ENCODE data around the gene C3orf52. TPM values are rescaled to one million over a fixed set of nuclear protein-coding genes. Genes with fewer than 3 reads are reported as not detected.

Gene C3orf52
- polyA plus RNA-seq, 1 donor (not counting 4 experiments of a cell fraction or from before 2014, with no cell fraction given): 15.8 TPM

DNA sequence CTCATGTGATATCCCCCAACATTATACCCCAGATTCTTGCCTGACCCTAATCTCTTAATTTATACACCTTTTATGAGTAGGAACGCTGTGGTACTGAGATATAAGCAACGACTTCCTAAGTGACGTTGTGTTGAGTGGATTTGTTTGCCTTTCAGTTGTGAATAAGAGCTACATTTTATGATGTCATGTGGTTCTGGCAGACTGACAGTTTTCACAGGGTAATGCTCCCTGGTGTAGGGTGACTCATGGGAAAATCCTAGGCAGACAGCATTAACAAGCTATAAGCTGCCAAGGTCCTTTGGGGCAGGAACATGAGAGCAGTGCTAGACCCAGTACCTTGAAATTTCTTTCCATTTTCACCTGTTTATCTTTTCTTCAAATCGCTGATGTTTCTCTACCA lies 11.2 kb downstream of the C3orf52 start:
- no peaks in the 10 kb centered on the region for H3K9me3 ChIP-seq (ENCODE audit: control insufficient read depth, low read depth, low read length)
- no peaks in the 10 kb centered on the region for H4K20me1 ChIP-seq (ENCODE audit: control insufficient read depth, extremely low read depth, insufficient read depth, low read length)
- dilution Hi-C loops (cut with MboI; ENCODE audit: extremely low pct_ligation_motif_present, low sequenced_read_pairs): no loop called here
- peaks cover 43% of the 10 kb centered on the region for H3K79me2 ChIP-seq (ENCODE audit: control insufficient read depth, insufficient read depth, low read length)
- H3K27ac ChIP-seq (ENCODE audit: control insufficient read depth, insufficient read depth, low read length): peak overlapping the region; percentile 33
- no peaks in the 10 kb centered on the region for H3K27me3 ChIP-seq (ENCODE audit: control insufficient read depth, extremely low read depth, insufficient read depth, low read length)
- peak overlapping the region; percentile 36 for H3K4me2 ChIP-seq (ENCODE audit: control insufficient read depth, extremely low read depth, insufficient read depth, low read depth, low read length)
- H3K36me3 ChIP-seq (ENCODE audit: control insufficient read depth in 2 of 2, extremely low read depth in 1 of 2, insufficient read depth in 2 of 2, low read length in 2 of 2): peaks cover 4 to 5% of the 10 kb centered on the region in 2 experiments
- no peak overlapping the region for H3K4me3 ChIP-seq (ENCODE audit: control insufficient read depth in 2 of 3, extremely low read depth in 1 of 3, insufficient read depth in 2 of 3, low read depth in 1 of 3, low read length in 3 of 3)
- peaks cover 3% of the 10 kb centered on the region for H3K9me1 ChIP-seq (ENCODE audit: control insufficient read depth, extremely low read depth, insufficient read depth, low read length)
- TF ChIP-seq, protein P1, sequence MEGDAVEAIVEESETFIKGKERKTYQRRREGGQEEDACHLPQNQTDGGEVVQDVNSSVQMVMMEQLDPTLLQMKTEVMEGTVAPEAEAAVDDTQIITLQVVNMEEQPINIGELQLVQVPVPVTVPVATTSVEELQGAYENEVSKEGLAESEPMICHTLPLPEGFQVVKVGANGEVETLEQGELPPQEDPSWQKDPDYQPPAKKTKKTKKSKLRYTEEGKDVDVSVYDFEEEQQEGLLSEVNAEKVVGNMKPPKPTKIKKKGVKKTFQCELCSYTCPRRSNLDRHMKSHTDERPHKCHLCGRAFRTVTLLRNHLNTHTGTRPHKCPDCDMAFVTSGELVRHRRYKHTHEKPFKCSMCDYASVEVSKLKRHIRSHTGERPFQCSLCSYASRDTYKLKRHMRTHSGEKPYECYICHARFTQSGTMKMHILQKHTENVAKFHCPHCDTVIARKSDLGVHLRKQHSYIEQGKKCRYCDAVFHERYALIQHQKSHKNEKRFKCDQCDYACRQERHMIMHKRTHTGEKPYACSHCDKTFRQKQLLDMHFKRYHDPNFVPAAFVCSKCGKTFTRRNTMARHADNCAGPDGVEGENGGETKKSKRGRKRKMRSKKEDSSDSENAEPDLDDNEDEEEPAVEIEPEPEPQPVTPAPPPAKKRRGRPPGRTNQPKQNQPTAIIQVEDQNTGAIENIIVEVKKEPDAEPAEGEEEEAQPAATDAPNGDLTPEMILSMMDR (optimal IDR thresholded peaks at IDR 0.05 in 1 of 3, IDR thresholded peaks at IDR 0.05 in 1 of 3, conservative IDR thresholded peaks at IDR 0.05 in 1 of 3; ENCODE audit: extremely low read depth in 1 of 3, insufficient read depth in 2 of 3, low read length in 3 of 3): no peak
- DNase-seq (ENCODE audit: low read depth, low spot score): peak; percentile 94
- no peak overlapping the region for H2AFZ ChIP-seq (ENCODE audit: control insufficient read depth, low read length)
- H3K9ac ChIP-seq (ENCODE audit: control insufficient read depth, extremely low read depth, insufficient read depth, low read length): no peak overlapping the region
- FAIRE-seq: peak; percentile 99
- H3K4me1 ChIP-seq (ENCODE audit: control insufficient read depth, extremely low read depth, insufficient read depth, low read length): peaks cover 45% of the 10 kb centered on the region

DNA sequence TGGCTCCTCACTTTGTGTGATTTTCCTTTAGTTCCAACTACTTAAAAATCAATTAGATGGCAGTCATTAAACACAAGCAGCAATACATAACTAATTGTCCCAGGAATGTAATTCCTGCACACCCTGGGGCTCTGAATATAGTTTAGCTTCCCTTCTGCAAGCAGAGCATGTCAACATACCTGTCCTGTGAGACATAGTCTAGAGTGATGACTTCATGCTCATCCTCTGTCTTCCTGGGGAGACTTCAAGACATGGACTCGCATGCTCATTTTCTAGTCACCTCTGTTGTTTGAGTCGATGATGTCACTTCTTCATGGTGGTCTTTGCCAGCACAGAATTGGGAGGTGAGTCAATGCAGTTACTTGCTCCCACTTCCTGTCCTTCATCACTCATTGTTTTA lies 15.7 kb downstream of the C3orf52 start:
- DNase-seq (ENCODE audit: low read depth, low spot score): peak; percentile 97
- peaks cover 34% of the 10 kb centered on the region for H3K4me1 ChIP-seq (ENCODE audit: control insufficient read depth, extremely low read depth, insufficient read depth, low read length)
- H3K79me2 ChIP-seq (ENCODE audit: control insufficient read depth, insufficient read depth, low read length): peaks cover 39% of the 10 kb centered on the region
- H3K27ac ChIP-seq (ENCODE audit: control insufficient read depth, insufficient read depth, low read length): peak overlapping the region; percentile 80
- H3K4me2 ChIP-seq (ENCODE audit: control insufficient read depth, extremely low read depth, insufficient read depth, low read depth, low read length): peak overlapping the region; percentile 80
- dilution Hi-C loops (cut with MboI; ENCODE audit: extremely low pct_ligation_motif_present, low sequenced_read_pairs): no loop called here
- H3K4me3 ChIP-seq (ENCODE audit: control insufficient read depth in 2 of 3, extremely low read depth in 1 of 3, insufficient read depth in 2 of 3, low read depth in 1 of 3, low read length in 3 of 3): peak overlapping the region in 2 of 3 experiments; percentile 15 to 40
- H3K36me3 ChIP-seq (ENCODE audit: control insufficient read depth in 2 of 2, extremely low read depth in 1 of 2, insufficient read depth in 2 of 2, low read length in 2 of 2): peaks cover 14 to 27% of the 10 kb centered on the region in 2 experiments
- TF ChIP-seq EZH2 (IDR thresholded peaks at IDR 0.05; ENCODE audit: low read length): no peak
- TF ChIP-seq, protein P1 (optimal IDR thresholded peaks at IDR 0.05 in 1 of 3, IDR thresholded peaks at IDR 0.05 in 1 of 3, conservative IDR thresholded peaks at IDR 0.05 in 1 of 3; ENCODE audit: extremely low read depth in 1 of 3, insufficient read depth in 2 of 3, low read length in 3 of 3): no peak
- no peaks in the 10 kb centered on the region for H3K9me3 ChIP-seq (ENCODE audit: control insufficient read depth, low read depth, low read length)
- FAIRE-seq: peak; percentile 99
- H4K20me1 ChIP-seq (ENCODE audit: control insufficient read depth, extremely low read depth, insufficient read depth, low read length): no peaks in the 10 kb centered on the region
- H3K27me3 ChIP-seq (ENCODE audit: control insufficient read depth, extremely low read depth, insufficient read depth, low read length): no peaks in the 10 kb centered on the region
- H3K9ac ChIP-seq (ENCODE audit: control insufficient read depth, extremely low read depth, insufficient read depth, low read length): peak overlapping the region; percentile 61
- peaks cover 3% of the 10 kb centered on the region for H3K9me1 ChIP-seq (ENCODE audit: control insufficient read depth, extremely low read depth, insufficient read depth, low read length)
- no peak overlapping the region for H2AFZ ChIP-seq (ENCODE audit: control insufficient read depth, low read length)
